MM.1S (cell line): ENCODE results near the gene DNER.

ENCODE experiments used
- CTCF ChIP-seq: fragments of 300-600 bp; sonication (generic); IDR thresholded peaks from 2 replicates; pipeline ENCODE4 v1.5.1; 2016; ENCODE audit warnings: antibody characterized with exemption, low read length, mixed read lengths
- EZH2 ChIP-seq: fragments of 300-600 bp; sonication (generic); optimal IDR thresholded peaks from 2 replicates; pipeline ENCODE3; 2017; ENCODE audit warnings: low read depth, mild to moderate bottlenecking, antibody characterized with exemption, low read length, mixed read lengths
- EZH2phosphoT487 ChIP-seq: fragments of 300-600 bp; sonication (generic); IDR thresholded peaks from 2 replicates; pipeline ENCODE4 v1.6.1; 2018; ENCODE audit warnings: antibody characterized with exemption, low read length

- TF ChIP-seq CTCF: no peak
- no peak for TF ChIP-seq EZH2
- no peak for TF ChIP-seq EZH2phosphoT487
These were observed 182.8 kb downstream of the DNER start for GRCh38 chr2:229531594-229531993.
